Heart left ventricle (tissue), 13 donors: ENCODE measurements around the gene CNGB1.

Experiments
- POLR2A ChIP-seq, 2 donors: fragments of 450-650 bp; IDR thresholded peaks; one replicate each; pipeline ENCODE4 v1.6.1; 2017; ENCODE audit warnings: antibody characterized with exemption in 2 of 2, mild to moderate bottlenecking in 2 of 2, moderate library complexity in 2 of 2
- TF ChIP-seq, protein P1 (sequence below), 12 donors: fragments of 200-600 bp; sonication (generic) in 4 of 12; IDR thresholded peaks; one replicate each; pipeline versions ENCODE4 v1.5.0 to v1.8.0; 2018 to 2022; ENCODE audit warnings: antibody characterized with exemption in 12 of 12, mild to moderate bottlenecking in 5 of 12
- donor health status: ischemic (EF 13 %, LVEDD 7.1; RV severe dilation, severe dysfunction).
- donor health status: DM: no; HTN: yes; CAD: no.
- donor health status: DM: no; HTN: no; CAD: no.
- donor health status: ischemic (EF 25% LVEDD 6.9; RV normal size, moderate dysfunction).
- donor health status: ischemic (EF 25% LVEDD 5.7; RV mildly dilated, moderate dysfunction).
- donor health status: ischemic (EF 35%, LVEDD 5.7; RV mildly dilated, moderate dysfunction).
- donor health status: nonischemic (EF 11% LVEDD 7.7; RV severe dilation, severe dysfunction).
- donor health status: DM: yes; HTN: yes; CAD: no.
- donor health status: PGD.
- donor health status: ischemic (EF 29% LVEDD 5.4; RV normal size, mild dysfunction).
- donor health status: nonischemic (EF 23%, LVEDD 6.1; RV moderate dilation, normal function).

GRCh38 chr16:57858635-57859034 is 112.3 kb downstream of the CNGB1 start:
- TF ChIP-seq POLR2A (IDR thresholded peaks at IDR 0.05): no peak
- TF ChIP-seq, protein P1, sequence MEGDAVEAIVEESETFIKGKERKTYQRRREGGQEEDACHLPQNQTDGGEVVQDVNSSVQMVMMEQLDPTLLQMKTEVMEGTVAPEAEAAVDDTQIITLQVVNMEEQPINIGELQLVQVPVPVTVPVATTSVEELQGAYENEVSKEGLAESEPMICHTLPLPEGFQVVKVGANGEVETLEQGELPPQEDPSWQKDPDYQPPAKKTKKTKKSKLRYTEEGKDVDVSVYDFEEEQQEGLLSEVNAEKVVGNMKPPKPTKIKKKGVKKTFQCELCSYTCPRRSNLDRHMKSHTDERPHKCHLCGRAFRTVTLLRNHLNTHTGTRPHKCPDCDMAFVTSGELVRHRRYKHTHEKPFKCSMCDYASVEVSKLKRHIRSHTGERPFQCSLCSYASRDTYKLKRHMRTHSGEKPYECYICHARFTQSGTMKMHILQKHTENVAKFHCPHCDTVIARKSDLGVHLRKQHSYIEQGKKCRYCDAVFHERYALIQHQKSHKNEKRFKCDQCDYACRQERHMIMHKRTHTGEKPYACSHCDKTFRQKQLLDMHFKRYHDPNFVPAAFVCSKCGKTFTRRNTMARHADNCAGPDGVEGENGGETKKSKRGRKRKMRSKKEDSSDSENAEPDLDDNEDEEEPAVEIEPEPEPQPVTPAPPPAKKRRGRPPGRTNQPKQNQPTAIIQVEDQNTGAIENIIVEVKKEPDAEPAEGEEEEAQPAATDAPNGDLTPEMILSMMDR (IDR thresholded peaks at IDR 0.05): no peak
